HCT116 (cell line): ENCODE results near the gene C1S.
"Not testable (repeated sequence)": the region's sequence is repeated elsewhere in the genome, so short reads cannot be mapped to it uniquely, and the experiment has no call there.

Experiments
- FOSL1 ChIP-seq: IDR thresholded peaks from 2 replicates; pipeline ENCODE4 v1.6.1; 2012; ENCODE audit warnings: low read depth
- TCF7L2 ChIP-seq: IDR thresholded peaks from 2 replicates; pipeline ENCODE4 v1.7.0; 2011; ENCODE audit warnings: borderline replicate concordance, inconsistent platforms; ENCODE audit not compliant: insufficient read depth, insufficient read length; ENCODE audit errors: extremely low read depth
- TF ChIP-seq, protein P1 (sequence below), 3 experiments: fragments of 200-600 bp in 1 of 3; sonication (generic) in 1 of 3; IDR thresholded peaks in 2 of 3; conservative IDR thresholded peaks in 1 of 3; 2 replicates each; pipeline ENCODE4 v1.5.1; 2012 to 2017; ENCODE audit warnings: low read depth in 2 of 3, low read length in 2 of 3, antibody characterized with exemption in 1 of 3, borderline replicate concordance in 1 of 3, control low read depth in 1 of 3, mild to moderate bottlenecking in 1 of 3, mixed read lengths in 1 of 3, mixed run types in 1 of 3, moderate library complexity in 1 of 3; ENCODE audit not compliant: insufficient read depth in 1 of 3

DNA sequence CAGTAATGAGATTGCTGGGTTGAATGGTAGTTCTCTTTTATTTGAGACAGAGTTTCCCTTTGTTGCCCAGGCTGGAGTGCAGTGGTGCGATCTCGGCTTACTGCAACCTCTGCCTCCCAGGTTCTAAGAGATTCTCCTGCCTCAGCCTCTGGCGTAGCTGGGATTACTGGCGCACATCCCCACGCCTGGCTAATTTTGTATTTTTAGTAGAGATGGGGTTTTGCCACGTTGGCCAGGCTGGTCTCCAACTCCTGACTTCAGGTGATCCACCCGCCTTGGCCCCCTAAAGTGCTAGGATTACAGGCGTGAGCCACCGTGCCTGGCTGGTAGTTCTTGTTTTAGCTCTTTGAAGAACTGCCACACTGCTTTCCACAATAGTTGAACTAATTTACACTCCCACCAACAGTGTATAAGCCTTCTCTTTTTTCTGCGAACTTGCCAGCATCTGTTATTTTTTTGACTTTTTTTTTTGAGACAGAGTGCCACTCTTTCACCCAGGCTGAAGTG, 11.0 kb upstream of the C1S start:
- TF ChIP-seq, protein P1, sequence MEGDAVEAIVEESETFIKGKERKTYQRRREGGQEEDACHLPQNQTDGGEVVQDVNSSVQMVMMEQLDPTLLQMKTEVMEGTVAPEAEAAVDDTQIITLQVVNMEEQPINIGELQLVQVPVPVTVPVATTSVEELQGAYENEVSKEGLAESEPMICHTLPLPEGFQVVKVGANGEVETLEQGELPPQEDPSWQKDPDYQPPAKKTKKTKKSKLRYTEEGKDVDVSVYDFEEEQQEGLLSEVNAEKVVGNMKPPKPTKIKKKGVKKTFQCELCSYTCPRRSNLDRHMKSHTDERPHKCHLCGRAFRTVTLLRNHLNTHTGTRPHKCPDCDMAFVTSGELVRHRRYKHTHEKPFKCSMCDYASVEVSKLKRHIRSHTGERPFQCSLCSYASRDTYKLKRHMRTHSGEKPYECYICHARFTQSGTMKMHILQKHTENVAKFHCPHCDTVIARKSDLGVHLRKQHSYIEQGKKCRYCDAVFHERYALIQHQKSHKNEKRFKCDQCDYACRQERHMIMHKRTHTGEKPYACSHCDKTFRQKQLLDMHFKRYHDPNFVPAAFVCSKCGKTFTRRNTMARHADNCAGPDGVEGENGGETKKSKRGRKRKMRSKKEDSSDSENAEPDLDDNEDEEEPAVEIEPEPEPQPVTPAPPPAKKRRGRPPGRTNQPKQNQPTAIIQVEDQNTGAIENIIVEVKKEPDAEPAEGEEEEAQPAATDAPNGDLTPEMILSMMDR (IDR thresholded peaks at IDR 0.05 in 2 of 3, conservative IDR thresholded peaks at IDR 0.05 in 1 of 3; ENCODE audit: borderline replicate concordance in 1 of 3, insufficient read depth in 1 of 3, low read depth in 2 of 3, low read length in 2 of 3): not testable (repeated sequence)
- not testable (repeated sequence) for TF ChIP-seq FOSL1, TCF7L2
